ENCODE data around the gene E2F3.

DNA sequence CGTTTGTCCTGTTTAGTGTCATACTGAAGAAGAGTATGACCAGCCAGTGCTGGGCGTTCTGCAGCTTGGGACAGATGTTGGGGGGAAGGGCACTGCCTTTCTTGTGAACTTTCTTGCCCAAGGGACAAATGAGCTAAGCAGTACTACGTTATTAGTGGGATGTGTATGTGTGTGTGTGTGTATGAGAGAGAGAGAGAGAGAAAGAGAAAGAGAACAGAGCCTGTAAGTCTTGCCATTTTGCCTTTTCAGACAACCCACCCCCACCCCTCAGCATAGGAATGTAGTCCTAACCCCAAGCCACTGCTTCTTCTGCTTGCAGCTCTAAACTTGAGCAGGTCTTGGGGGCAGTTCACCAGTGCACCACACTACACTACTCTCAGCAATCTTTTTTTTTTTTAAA, 45.5 kb downstream of the E2F3 start:
- TF ChIP-seq RARB (CRISPR knock-in tag; IDR thresholded peaks at IDR 0.05) (no peak), ISL1 (CRISPR knock-in tag; IDR thresholded peaks at IDR 0.05) (no peak), ZNF70 (CRISPR knock-in tag; IDR thresholded peaks at IDR 0.05) (no peak), ZC3H10 (CRISPR knock-in tag; IDR thresholded peaks at IDR 0.05) (no peak), ZFP3 (CRISPR knock-in tag; IDR thresholded peaks at IDR 0.05) (no peak), ARNTL (CRISPR knock-in tag; IDR thresholded peaks at IDR 0.05; ENCODE audit: borderline replicate concordance, low read depth) (no peak), ZFP30 (CRISPR knock-in tag; IDR thresholded peaks at IDR 0.05) (no peak), TCF4 (CRISPR knock-in tag; IDR thresholded peaks at IDR 0.05; ENCODE audit: borderline replicate concordance) (no peak), ZNF565 (CRISPR knock-in tag; conservative IDR thresholded peaks at IDR 0.05; ENCODE audit: low read depth) (no peak)
- TF ChIP-seq, protein P1, sequence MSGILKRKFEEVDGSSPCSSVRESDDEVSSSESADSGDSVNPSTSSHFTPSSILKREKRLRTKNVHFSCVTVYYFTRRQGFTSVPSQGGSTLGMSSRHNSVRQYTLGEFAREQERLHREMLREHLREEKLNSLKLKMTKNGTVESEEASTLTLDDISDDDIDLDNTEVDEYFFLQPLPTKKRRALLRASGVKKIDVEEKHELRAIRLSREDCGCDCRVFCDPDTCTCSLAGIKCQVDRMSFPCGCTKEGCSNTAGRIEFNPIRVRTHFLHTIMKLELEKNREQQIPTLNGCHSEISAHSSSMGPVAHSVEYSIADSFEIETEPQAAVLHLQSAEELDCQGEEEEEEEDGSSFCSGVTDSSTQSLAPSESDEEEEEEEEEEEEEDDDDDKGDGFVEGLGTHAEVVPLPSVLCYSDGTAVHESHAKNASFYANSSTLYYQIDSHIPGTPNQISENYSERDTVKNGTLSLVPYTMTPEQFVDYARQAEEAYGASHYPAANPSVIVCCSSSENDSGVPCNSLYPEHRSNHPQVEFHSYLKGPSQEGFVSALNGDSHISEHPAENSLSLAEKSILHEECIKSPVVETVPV (CRISPR knock-in tag; IDR thresholded peaks at IDR 0.05): no peak
